Testis (tissue), 2 donors: ENCODE results near the gene NUBP2.

ENCODE experiments used
- POLR2A ChIP-seq: fragments of 450-650 bp; IDR thresholded peaks from one replicate; pipeline ENCODE4 v1.6.1; 2017; ENCODE audit warnings: antibody characterized with exemption, mild to moderate bottlenecking, moderate library complexity
- TF ChIP-seq, protein P1 (sequence below), 3 experiments: fragments of 450-650 bp in 2 of 3; fragments of 200-600 bp in 1 of 3; sonication (generic) in 1 of 3; IDR thresholded peaks; one replicate each; pipeline ENCODE4 v1.5.1; 2016 to 2019; ENCODE audit warnings: antibody characterized with exemption in 3 of 3, mild to moderate bottlenecking in 2 of 3, moderate library complexity in 1 of 3

DNA sequence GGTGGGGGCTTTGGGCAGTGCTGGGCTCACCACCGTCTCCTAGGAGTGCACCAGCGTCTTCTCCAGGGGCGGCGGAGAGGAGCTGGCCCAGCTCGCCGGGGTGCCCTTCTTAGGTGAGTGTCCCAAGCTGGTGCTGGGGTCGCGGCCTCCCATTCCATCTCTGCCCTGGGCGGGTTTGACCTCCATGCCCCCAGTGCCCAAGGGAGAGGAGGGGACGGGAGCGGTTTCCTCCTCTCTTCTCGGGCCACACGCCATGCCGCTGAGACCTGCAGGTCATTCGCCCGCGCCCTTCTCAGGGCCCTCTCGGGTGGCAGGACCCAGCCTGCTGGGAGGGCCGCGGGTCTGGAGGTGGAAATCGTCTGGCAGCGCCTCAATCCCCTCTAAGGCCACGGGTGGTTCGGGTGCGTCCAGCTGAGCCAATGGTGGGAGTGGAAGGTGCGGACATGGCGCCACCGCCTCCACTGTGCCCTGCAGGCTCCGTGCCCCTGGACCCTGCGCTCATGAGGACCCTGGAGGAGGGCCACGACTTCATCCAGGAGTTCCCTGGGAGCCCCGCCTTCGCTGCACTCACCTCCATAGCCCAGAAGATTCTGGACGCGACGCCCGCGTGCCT is 5.4 kb downstream of the NUBP2 start:
- TF ChIP-seq, protein P1, sequence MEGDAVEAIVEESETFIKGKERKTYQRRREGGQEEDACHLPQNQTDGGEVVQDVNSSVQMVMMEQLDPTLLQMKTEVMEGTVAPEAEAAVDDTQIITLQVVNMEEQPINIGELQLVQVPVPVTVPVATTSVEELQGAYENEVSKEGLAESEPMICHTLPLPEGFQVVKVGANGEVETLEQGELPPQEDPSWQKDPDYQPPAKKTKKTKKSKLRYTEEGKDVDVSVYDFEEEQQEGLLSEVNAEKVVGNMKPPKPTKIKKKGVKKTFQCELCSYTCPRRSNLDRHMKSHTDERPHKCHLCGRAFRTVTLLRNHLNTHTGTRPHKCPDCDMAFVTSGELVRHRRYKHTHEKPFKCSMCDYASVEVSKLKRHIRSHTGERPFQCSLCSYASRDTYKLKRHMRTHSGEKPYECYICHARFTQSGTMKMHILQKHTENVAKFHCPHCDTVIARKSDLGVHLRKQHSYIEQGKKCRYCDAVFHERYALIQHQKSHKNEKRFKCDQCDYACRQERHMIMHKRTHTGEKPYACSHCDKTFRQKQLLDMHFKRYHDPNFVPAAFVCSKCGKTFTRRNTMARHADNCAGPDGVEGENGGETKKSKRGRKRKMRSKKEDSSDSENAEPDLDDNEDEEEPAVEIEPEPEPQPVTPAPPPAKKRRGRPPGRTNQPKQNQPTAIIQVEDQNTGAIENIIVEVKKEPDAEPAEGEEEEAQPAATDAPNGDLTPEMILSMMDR (IDR thresholded peaks at IDR 0.05): no peak
- TF ChIP-seq POLR2A: no peak
